NCI-H526 (cell line): ENCODE measurements around the gene ATOX1.
A peak's percentile ranks its signal among the peaks of the same experiment; 100 is the strongest.

ENCODE experiments used
- DNase-seq, 2 experiments: peaks; one replicate each; lab custom pipeline; 2025; lab: John Stamatoyannopoulos, UW

ATOX1 gene

DNA sequence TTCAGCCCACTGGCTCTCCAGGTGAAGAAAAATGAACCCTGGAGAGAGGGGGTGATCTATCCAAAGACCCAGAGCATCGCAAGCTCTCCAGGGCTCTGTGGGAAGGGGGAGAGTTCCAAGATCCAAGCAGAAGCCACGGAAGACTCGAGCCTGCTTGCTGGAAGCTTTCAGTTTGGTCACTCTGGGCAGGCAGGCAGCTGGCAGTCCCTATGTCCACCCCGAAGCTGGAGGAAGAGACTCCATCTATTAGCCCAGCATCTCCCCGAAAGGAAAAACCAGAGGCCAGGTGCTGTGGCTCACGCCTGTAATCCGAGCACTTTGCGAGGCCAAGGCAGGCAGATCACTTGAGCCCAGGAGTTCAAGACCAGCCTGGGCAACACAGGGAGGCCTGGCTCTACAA, 61.0 kb downstream of the ATOX1 start:
- DNase-seq = no peak

DNA sequence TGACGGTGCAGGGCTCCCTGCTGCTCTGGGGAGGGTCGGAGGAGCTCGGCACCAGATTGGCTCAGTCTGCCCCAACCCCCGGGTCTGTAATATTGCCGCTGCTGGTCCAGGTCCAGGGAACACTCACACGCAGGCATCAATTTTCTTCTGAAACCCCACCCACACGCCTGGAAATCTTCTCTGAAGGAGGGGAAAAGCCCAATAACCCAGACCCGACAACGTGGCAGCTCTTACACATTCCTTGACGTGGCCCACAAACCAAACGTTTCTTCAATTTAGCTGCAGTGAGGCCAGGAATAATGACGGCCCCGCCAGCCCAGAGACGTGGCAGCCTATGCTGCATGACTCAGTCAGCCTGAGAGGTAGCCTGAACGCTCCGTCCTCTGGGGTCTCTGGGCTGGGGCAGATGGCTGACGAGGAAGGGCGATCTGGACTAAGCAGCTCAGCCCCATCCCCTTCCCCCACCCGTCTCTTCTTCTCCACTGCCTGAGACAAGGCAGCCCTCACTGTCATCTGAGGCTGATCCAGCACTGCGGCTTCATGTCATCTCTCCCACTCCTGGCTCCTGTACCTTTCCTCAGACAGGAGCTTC, 61.9 kb downstream of the ATOX1 start:
- DNase-seq = no peak

DNA sequence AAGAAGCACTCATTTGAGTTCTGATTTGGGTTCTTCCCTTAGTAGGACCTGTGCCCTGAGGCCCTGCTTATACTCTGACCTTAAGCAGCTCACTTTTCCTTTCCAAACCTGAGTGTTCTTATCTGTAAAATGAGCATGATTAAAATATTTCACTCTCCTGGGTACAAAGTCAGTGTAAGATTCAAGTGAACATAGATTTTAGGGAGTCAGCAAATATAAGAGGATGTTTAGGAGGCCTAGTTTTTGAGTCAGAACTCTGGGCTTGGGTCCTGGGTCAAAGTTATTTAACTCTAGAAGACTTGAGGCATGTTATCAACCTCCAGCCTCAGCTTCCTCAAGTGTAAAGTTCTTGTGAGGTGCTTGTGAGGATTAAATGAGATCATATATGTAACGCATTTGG, 63.0 kb downstream of the ATOX1 start:
- DNase-seq = no peak

DNA sequence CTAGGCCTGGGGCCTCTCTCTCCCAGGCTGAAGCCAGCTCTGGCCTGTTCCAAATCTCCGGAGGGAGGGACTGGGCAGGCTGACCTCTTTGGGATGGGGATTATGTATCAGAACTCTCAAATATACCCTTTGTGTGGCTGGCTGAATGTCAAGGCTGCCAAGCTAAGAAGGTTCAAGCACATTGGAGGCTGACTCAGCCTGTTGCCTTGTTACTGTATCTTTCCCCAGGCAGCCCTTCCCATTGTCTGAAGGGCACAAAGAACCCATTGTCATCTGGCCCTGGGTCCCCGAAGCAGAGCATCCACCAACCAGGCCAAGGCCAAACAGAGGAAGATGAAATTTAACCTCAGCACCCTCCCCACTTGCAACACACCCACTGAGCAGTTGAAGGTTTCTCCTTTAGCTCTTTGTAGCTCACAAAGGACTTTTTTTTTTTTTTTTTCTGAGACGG, 64.4 kb downstream of the ATOX1 start:
- peak in 1 of 2 experiments; percentile 41 for DNase-seq
